B cell (primary cell): Measurements from ENCODE around the gene TUT4. TPM values are rescaled to one million over a fixed set of nuclear protein-coding genes. Genes with fewer than 3 reads are reported as not detected.

Experiments used
- ATAC-seq: fragments of 200-7000 bp; cut with Tn5 transposase; one replicate; pipeline ENCODE4 v1.10.0; 2021; ENCODE audit warnings: low read depth, mild to moderate bottlenecking, moderate number of reproducible peaks, moderate library complexity
- CTCF ChIA-PET: fragments of 350-600 bp; sonication (Branson Sonifier 250); formaldehyde crosslinking; loops from one replicate; lab custom pipeline; 2021; ENCODE audit warnings: antibody characterized with exemption, inconsistent platforms; lab: Charles Lee
- POLR2A ChIA-PET: fragments of 350-600 bp; sonication (Branson Sonifier 250); formaldehyde crosslinking; loops from one replicate; lab custom pipeline; 2021; ENCODE audit warnings: antibody characterized with exemption; lab: Charles Lee
- DNase-seq: peaks from one replicate; pipeline ENCODE4 v3.0.0; 2013
- H2AFZ ChIP-seq: 2 replicates; pipeline ENCODE4 v1.6.1; 2012; ENCODE audit warnings: mild to moderate bottlenecking, low read depth, low read length; ENCODE audit not compliant: insufficient read depth, poor library complexity, severe bottlenecking
- H3K27ac ChIP-seq, 2 donors: 1 replicate in 1 of 2; 2 replicates in 1 of 2; pipeline ENCODE4 v1.5.1; 2012 to 2013; ENCODE audit warnings: low read length in 2 of 2, mild to moderate bottlenecking in 2 of 2, moderate library complexity in 1 of 2
- H3K27me3 ChIP-seq, 4 experiments: fragments of 200-600 bp in 1 of 4; sonication (generic) in 1 of 4; replicated peaks in 1 of 4; 1 replicate in 2 of 4; 2 replicates in 2 of 4; pipeline versions ENCODE4 v1.6.1 to v1.7.0; 2013 to 2016; ENCODE audit warnings: low read length in 3 of 4, mild to moderate bottlenecking in 2 of 4, mixed read lengths in 1 of 4, moderate library complexity in 1 of 4; ENCODE audit not compliant: insufficient read depth in 4 of 4, control insufficient read depth in 3 of 4; ENCODE audit errors: control extremely low read depth in 1 of 4
- H3K36me3 ChIP-seq, 2 experiments: replicated peaks in 1 of 2; 1 replicate in 1 of 2; 2 replicates in 1 of 2; pipeline versions ENCODE4 v1.6.1 to v1.7.1; 2013; ENCODE audit warnings: low read length in 1 of 2; ENCODE audit not compliant: insufficient read depth in 2 of 2, control insufficient read depth in 1 of 2; ENCODE audit errors: control extremely low read depth in 1 of 2, extremely low read depth in 1 of 2
- H3K4me1 ChIP-seq, 2 donors: fragments of 200-600 bp in 1 of 2; sonication (generic) in 1 of 2; 1 replicate in 1 of 2; 2 replicates in 1 of 2; pipeline versions ENCODE4 v1.5.1 to v1.6.1; 2013 to 2017; ENCODE audit warnings: low read length in 2 of 2; ENCODE audit not compliant: control insufficient read depth in 2 of 2, insufficient read depth in 2 of 2
- H3K4me2 ChIP-seq: replicated peaks from 2 replicates; pipeline ENCODE3; 2012; ENCODE audit warnings: mild to moderate bottlenecking, low read depth, low read length; ENCODE audit not compliant: poor library complexity, severe bottlenecking
- H3K4me3 ChIP-seq, 5 experiments: fragments of 200-600 bp in 1 of 5; sonication (generic) in 1 of 5; 1 replicate in 3 of 5; 2 replicates in 2 of 5; pipeline versions ENCODE4 v1.5.1 to v1.7.0; 2011 to 2016; ENCODE audit warnings: low read length in 4 of 5, mild to moderate bottlenecking in 4 of 5, low read depth in 2 of 5, control low read depth in 1 of 5, moderate library complexity in 1 of 5; ENCODE audit not compliant: insufficient read depth in 1 of 5; ENCODE audit errors: control extremely low read depth in 1 of 5, extremely low read depth in 1 of 5
- H3K79me2 ChIP-seq: fragments of 200-600 bp; sonication (generic); one replicate; pipeline ENCODE4 v1.6.0; 2016; ENCODE audit warnings: low read length; ENCODE audit not compliant: control insufficient read depth, insufficient read depth
- H3K9ac ChIP-seq: fragments of 200-600 bp; sonication (generic); 2 replicates; pipeline ENCODE4 v1.6.1; 2017; ENCODE audit warnings: mild to moderate bottlenecking, low read length, moderate library complexity
- H3K9me3 ChIP-seq, 3 donors: one replicate each; pipeline versions ENCODE4 v1.6.1 to v1.7.1; 2013; ENCODE audit warnings: low read length in 2 of 3; ENCODE audit not compliant: control insufficient read depth in 2 of 3, insufficient read depth in 1 of 3; ENCODE audit errors: control extremely low read depth in 1 of 3
- H4K20me1 ChIP-seq: 2 replicates; pipeline ENCODE4 v1.6.0; 2012; ENCODE audit warnings: mild to moderate bottlenecking, low read length; ENCODE audit not compliant: insufficient read depth, control insufficient read depth, poor library complexity, severe bottlenecking
- H3K27ac Mint-ChIP-seq: one replicate; pipeline ENCODE4 v1.8.0; 2021; ENCODE audit warnings: mixed read lengths
- H3K27me3 Mint-ChIP-seq: one replicate; pipeline ENCODE4 v1.8.0; 2021; ENCODE audit warnings: mixed read lengths
- H3K4me1 Mint-ChIP-seq: one replicate; pipeline ENCODE4 v1.8.0; 2021; ENCODE audit warnings: mixed read lengths
- H3K4me3 Mint-ChIP-seq: one replicate; pipeline ENCODE4 v1.8.0; 2021; ENCODE audit warnings: mixed read lengths
- H3K9me3 Mint-ChIP-seq: one replicate; pipeline ENCODE4 v1.8.0; 2022; ENCODE audit warnings: mixed read lengths; ENCODE audit not compliant: insufficient read depth
- EZH2 ChIP-seq: IDR thresholded peaks from 2 replicates; pipeline ENCODE4 v1.6.1; 2012; ENCODE audit warnings: borderline replicate concordance, low read depth, mild to moderate bottlenecking, moderate library complexity, low read length; ENCODE audit not compliant: insufficient read depth, poor library complexity, severe bottlenecking
- WGBS: methylation state at CpG from one replicate; pipeline ENCODE4 v1.1.5; 2013; ENCODE audit warnings: missing lambda C conversion rate; ENCODE audit not compliant: insufficient coverage; 5-methylcytosine and 5-hydroxymethylcytosine counted together
- intact Hi-C: fragments of 100-400 bp; cut with micrococcal nuclease; formaldehyde crosslinking; loops from one replicate; pipeline ENCODE4 v1.10.0; 2022
- polyA plus RNA-seq: library from polyadenylated mRNA; depleted of rRNA; stranded (reverse); fragments of >200 nt; gene quantifications from 2 replicates; pipeline ENCODE4 v1.2.3, GENCODE V29; 2012
- total RNA-seq, 2 donors: library from RNA; stranded (reverse); fragments of 120-200 nt in 1 of 2; gene quantifications; 1 replicate in 1 of 2; 2 replicates in 1 of 2; pipeline versions ENCODE4 v1.2.3 to v1.2.4, GENCODE V29; 2013 to 2022
- TF ChIP-seq, protein P1 (sequence below): fragments of 200-600 bp; IDR thresholded peaks from one replicate; pipeline ENCODE4 v1.8.0; 2022; ENCODE audit warnings: antibody characterized with exemption, mild to moderate bottlenecking

TUT4 gene
- total and polyA plus RNA-seq, 2 donors (not counting 1 experiment from before 2014, with no cell fraction given) = 76.6 to 248 TPM

DNA sequence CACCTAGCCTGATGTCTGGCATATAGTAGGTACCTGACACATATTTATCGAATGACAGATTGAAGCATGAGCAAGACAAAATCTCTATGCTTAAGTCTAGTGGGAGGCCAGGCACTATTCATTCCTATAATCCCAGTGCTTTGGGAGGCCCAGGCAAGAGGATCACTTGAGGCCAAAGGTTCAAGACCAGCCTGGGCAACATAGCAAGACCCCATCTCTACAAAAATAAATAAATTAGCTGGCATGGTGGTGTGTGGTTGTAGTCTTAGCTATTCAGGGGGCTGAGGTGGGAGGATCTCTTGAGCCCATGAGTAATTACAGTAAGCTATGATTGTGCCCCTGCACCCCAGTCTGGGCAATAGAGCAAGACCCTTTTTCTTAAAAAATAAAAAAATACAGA is 23.2 kb upstream of the TUT4 start:
- DNase-seq (no peak), ATAC-seq (no peak)
- Histone ChIP-seq H3K27me3 (no peaks in the 10 kb centered on the region), H3K79me2 (no peaks in the 10 kb centered on the region), H3K4me2 (no peak overlapping the region), H3K4me3 (no peak overlapping the region), H3K9me3 (no peaks in the 10 kb centered on the region), H3K4me1 (no peaks in the 10 kb centered on the region), H3K27ac (no peak overlapping the region), H3K36me3 (no peaks in the 10 kb centered on the region), H4K20me1 (no peaks in the 10 kb centered on the region), H3K9ac (no peak overlapping the region), H2AFZ (no peak overlapping the region)
- TF ChIP-seq, protein P1, sequence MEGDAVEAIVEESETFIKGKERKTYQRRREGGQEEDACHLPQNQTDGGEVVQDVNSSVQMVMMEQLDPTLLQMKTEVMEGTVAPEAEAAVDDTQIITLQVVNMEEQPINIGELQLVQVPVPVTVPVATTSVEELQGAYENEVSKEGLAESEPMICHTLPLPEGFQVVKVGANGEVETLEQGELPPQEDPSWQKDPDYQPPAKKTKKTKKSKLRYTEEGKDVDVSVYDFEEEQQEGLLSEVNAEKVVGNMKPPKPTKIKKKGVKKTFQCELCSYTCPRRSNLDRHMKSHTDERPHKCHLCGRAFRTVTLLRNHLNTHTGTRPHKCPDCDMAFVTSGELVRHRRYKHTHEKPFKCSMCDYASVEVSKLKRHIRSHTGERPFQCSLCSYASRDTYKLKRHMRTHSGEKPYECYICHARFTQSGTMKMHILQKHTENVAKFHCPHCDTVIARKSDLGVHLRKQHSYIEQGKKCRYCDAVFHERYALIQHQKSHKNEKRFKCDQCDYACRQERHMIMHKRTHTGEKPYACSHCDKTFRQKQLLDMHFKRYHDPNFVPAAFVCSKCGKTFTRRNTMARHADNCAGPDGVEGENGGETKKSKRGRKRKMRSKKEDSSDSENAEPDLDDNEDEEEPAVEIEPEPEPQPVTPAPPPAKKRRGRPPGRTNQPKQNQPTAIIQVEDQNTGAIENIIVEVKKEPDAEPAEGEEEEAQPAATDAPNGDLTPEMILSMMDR = no peak
- TF ChIP-seq EZH2 = no peak
- intact Hi-C loops = no loop called here
- H3K9me3 Mint-ChIP-seq = no peaks in the 10 kb centered on the region
- no peak overlapping the region for H3K4me3 Mint-ChIP-seq
- POLR2A ChIA-PET = no interaction called here
- CTCF ChIA-PET = no interaction called here
- WGBS = 100% methylated on average over 1 of the region's 1 CpG
- no peak overlapping the region for H3K27ac Mint-ChIP-seq
- no peaks in the 10 kb centered on the region for H3K4me1 Mint-ChIP-seq
- H3K27me3 Mint-ChIP-seq = no peaks in the 10 kb centered on the region

DNA sequence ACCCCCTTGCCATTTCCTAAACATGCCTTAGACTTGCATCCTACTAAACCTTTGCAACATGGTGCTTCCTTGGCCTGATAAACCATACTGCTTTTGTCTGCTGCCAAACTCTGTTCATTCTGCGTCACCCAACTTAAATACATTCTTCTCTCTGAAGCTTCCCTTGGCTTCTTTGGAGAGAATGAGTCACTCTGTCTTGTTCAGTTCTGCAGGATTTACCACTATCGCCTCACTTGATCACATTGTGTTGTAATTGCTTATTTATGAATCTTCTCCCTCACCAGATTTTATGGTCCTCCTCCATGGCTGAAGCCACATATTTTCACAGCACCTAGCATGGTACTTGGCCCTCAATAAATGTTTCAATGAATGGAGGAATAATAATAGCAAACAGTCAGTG is 21.7 kb upstream of the TUT4 start:
- Histone ChIP-seq H3K79me2 (no peaks in the 10 kb centered on the region), H3K36me3 (no peaks in the 10 kb centered on the region), H3K4me3 (no peak overlapping the region), H3K27ac (no peak overlapping the region), H3K9me3 (no peaks in the 10 kb centered on the region), H3K4me2 (no peak overlapping the region), H3K9ac (no peak overlapping the region), H4K20me1 (no peaks in the 10 kb centered on the region), H2AFZ (no peak overlapping the region), H3K4me1 (peaks cover 5 to 7% of the 10 kb centered on the region in 2 donors), H3K27me3 (no peaks in the 10 kb centered on the region)
- ChIA-PET POLR2A (interaction anchor here (0.8 kb wide), 1 partner anchor 21 kb away, joined by 3 read pairs; the partner anchor contains the start of gene TUT4), CTCF (no interaction called here)
- 100% methylated on average over 1 of the region's 2 CpGs for WGBS
- no peak for DNase-seq
- ATAC-seq = no peak
- intact Hi-C loops = no loop called here
- H3K4me1 Mint-ChIP-seq = peaks cover 8% of the 10 kb centered on the region
- H3K9me3 Mint-ChIP-seq = no peaks in the 10 kb centered on the region
- no peak overlapping the region for H3K27ac Mint-ChIP-seq
- H3K4me3 Mint-ChIP-seq = no peak overlapping the region
- TF ChIP-seq, protein P1 = no peak
- TF ChIP-seq EZH2 = no peak
- no peaks in the 10 kb centered on the region for H3K27me3 Mint-ChIP-seq
